Measurements from ENCODE around the gene PABPN1.

The PABPN1 gene

GRCh38 chr14:23301288-23301968 is 19.8 kb upstream of the PABPN1 start:
- Histone ChIP-seq H3K27ac (ENCODE audit: low read length) (peak overlapping the region; percentile 91), H3K4me1 (ENCODE audit: low read length) (no peaks in the 10 kb centered on the region), H3K9me2 (replicated peaks; ENCODE audit: insufficient read depth, low read length) (no peaks in the 10 kb centered on the region), H4K20me1 (ENCODE audit: insufficient read depth, low read length) (no peaks in the 10 kb centered on the region), H3F3A (ENCODE audit: insufficient read depth, low read length) (peaks cover 8% of the 10 kb centered on the region), H3K4me3 (ENCODE audit: low read length) (peak overlapping the region; percentile 76), H3K9ac (ENCODE audit: low read length) (peak overlapping the region; percentile 91), H3K27me3 (replicated peaks; ENCODE audit: insufficient read depth, low read length) (no peaks in the 10 kb centered on the region), H3K9me3 (replicated peaks; ENCODE audit: insufficient read depth, low read length) (no peaks in the 10 kb centered on the region), H2AFZ (ENCODE audit: low read length) (peak overlapping the region; percentile 65; the same call in 1 of the 2 replicates), H3K4me2 (ENCODE audit: low read depth, low read length) (peak overlapping the region; percentile 87), H3K36me3 (replicated peaks; ENCODE audit: insufficient read depth, low read length) (no peaks in the 10 kb centered on the region), H3K79me2 (ENCODE audit: low read length) (peaks cover 5% of the 10 kb centered on the region; the same call in 1 of the 2 replicates)
- DNase-seq = peak; percentile 94
- peak; percentile 45 for TF ChIP-seq CTCF (IDR thresholded peaks at IDR 0.05; ENCODE audit: low read length)
- no peak for TF ChIP-seq EZH2 (optimal IDR thresholded peaks at IDR 0.05; ENCODE audit: low read depth, low read length)
- no peak for TF ChIP-seq EZH2phosphoT487 (IDR thresholded peaks at IDR 0.05; ENCODE audit: low read length)

GRCh38 chr14:23301969-23302289 is 19.3 kb upstream of the PABPN1 start:
- H3K9ac ChIP-seq (ENCODE audit: low read length) = peak overlapping the region; percentile 91
- no peak for DNase-seq
- H3K4me1 ChIP-seq (ENCODE audit: low read length) = no peaks in the 10 kb centered on the region
- H3K9me2 ChIP-seq (replicated peaks; ENCODE audit: insufficient read depth, low read length) = no peaks in the 10 kb centered on the region
- no peak for TF ChIP-seq EZH2phosphoT487 (IDR thresholded peaks at IDR 0.05; ENCODE audit: low read length)
- TF ChIP-seq CTCF (IDR thresholded peaks at IDR 0.05; ENCODE audit: low read length) = no peak
- no peak for TF ChIP-seq EZH2 (optimal IDR thresholded peaks at IDR 0.05; ENCODE audit: low read depth, low read length)
- H3K4me3 ChIP-seq (ENCODE audit: low read length) = peak overlapping the region; percentile 76
- peak overlapping the region; percentile 91 for H3K27ac ChIP-seq (ENCODE audit: low read length)
- H3F3A ChIP-seq (ENCODE audit: insufficient read depth, low read length) = peaks cover 8% of the 10 kb centered on the region
- H3K27me3 ChIP-seq (replicated peaks; ENCODE audit: insufficient read depth, low read length) = no peaks in the 10 kb centered on the region
- H3K36me3 ChIP-seq (replicated peaks; ENCODE audit: insufficient read depth, low read length) = no peaks in the 10 kb centered on the region
- peaks cover 5% of the 10 kb centered on the region; the same call in 1 of the 2 replicates for H3K79me2 ChIP-seq (ENCODE audit: low read length)
- H4K20me1 ChIP-seq (ENCODE audit: insufficient read depth, low read length) = no peaks in the 10 kb centered on the region
- H2AFZ ChIP-seq (ENCODE audit: low read length) = peak overlapping the region; percentile 65
- peak overlapping the region; percentile 87 for H3K4me2 ChIP-seq (ENCODE audit: low read depth, low read length)
- H3K9me3 ChIP-seq (replicated peaks; ENCODE audit: insufficient read depth, low read length) = no peaks in the 10 kb centered on the region

GRCh38 chr14:23302290-23303225 is 18.7 kb upstream of the PABPN1 start, which contains the start of gene PPP1R3E:
TSS of gene PPP1R3E (minus strand) at chr14:23302859. CDS start at chr14:23302576, 283 bp downstream.
- Histone ChIP-seq H3K79me2 (ENCODE audit: low read length) (peaks cover 5% of the 10 kb centered on the region; the same call in 1 of the 2 replicates), H3K4me1 (ENCODE audit: low read length) (no peaks in the 10 kb centered on the region), H3K4me2 (ENCODE audit: low read depth, low read length) (peak within 1 kb of the TSS; percentile 87), H3K9me2 (replicated peaks; ENCODE audit: insufficient read depth, low read length) (no peaks in the 10 kb centered on the region), H3K9me3 (replicated peaks; ENCODE audit: insufficient read depth, low read length) (no peaks in the 10 kb centered on the region), H3K9ac (ENCODE audit: low read length) (peak within 1 kb of the TSS; percentile 91), H2AFZ (ENCODE audit: low read length) (peak within 1 kb of the TSS; percentile 65), H3K36me3 (replicated peaks; ENCODE audit: insufficient read depth, low read length) (no peaks in the 10 kb centered on the region), H3K27me3 (replicated peaks; ENCODE audit: insufficient read depth, low read length) (no peaks in the 10 kb centered on the region), H4K20me1 (ENCODE audit: insufficient read depth, low read length) (no peaks in the 10 kb centered on the region), H3K27ac (ENCODE audit: low read length) (peak within 1 kb of the TSS; percentile 91), H3K4me3 (ENCODE audit: low read length) (peak within 1 kb of the TSS; percentile 76), H3F3A (ENCODE audit: insufficient read depth, low read length) (peaks cover 8% of the 10 kb centered on the region)
- peak; percentile 84 for DNase-seq
- TF ChIP-seq EZH2phosphoT487 (IDR thresholded peaks at IDR 0.05; ENCODE audit: low read length) (no peak), CTCF (IDR thresholded peaks at IDR 0.05; ENCODE audit: low read length) (no peak), EZH2 (optimal IDR thresholded peaks at IDR 0.05; ENCODE audit: low read depth, low read length) (no peak)
